ENCODE results near the gene SYTL3. TPM values are rescaled to one million over a fixed set of nuclear protein-coding genes. Genes with fewer than 3 reads are reported as not detected.
A peak's percentile ranks its signal among the peaks of the same experiment; 100 is the strongest.

SYTL3 gene
- total RNA-seq, 1 experiment from 2014 or later = 0.09 TPM

DNA sequence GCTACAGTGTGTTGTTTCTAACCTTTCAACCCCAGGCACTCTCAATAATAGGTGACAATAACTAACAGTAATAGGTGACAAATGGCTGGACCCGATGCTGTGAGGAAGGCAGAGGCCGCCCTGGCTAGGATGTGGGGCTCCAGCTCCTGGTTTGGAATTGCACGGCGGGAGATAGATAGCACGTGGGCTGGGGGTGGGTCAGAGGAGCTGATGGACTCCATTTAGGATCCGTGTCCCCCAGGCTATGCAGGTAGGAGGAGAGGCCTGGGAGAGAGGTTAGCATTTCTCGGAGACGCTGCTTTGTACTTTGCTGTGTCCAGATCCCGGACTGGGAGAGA, 107.9 kb downstream of the SYTL3 start:
- Histone ChIP-seq H3K4me2 (ENCODE audit: insufficient read depth, insufficient read length, low read length) (no peak overlapping the region), H3K18ac (ENCODE audit: insufficient read length, low read depth, low read length) (no peak overlapping the region), H4K5ac (ENCODE audit: insufficient read length, low read depth, low read length) (no peak overlapping the region), H2AFZ (ENCODE audit: low read length) (no peak overlapping the region), H2AK5ac (ENCODE audit: insufficient read length, low read length) (no peak overlapping the region), H2BK15ac (ENCODE audit: low read depth, low read length) (no peak overlapping the region), H2BK20ac (ENCODE audit: low read depth, low read length, poor library complexity, severe bottlenecking) (no peak overlapping the region), H3K14ac (ENCODE audit: insufficient read depth, low read length) (no peak overlapping the region), H4K20me1 (ENCODE audit: control insufficient read depth, insufficient read depth, insufficient read length) (no peaks in the 10 kb centered on the region), H2BK120ac (ENCODE audit: low read depth, low read length, poor library complexity, severe bottlenecking) (no peak overlapping the region), H3K4ac (ENCODE audit: low read depth, low read length) (no peak overlapping the region), H3K4me1 (ENCODE audit: insufficient read depth, low read length) (peaks cover 3% of the 10 kb centered on the region; the same call in 1 of the 2 replicates), H3K23me2 (ENCODE audit: insufficient read length, low read depth, low read length, poor library complexity, severe bottlenecking) (no peaks in the 10 kb centered on the region), H3K9me3 (ENCODE audit: control insufficient read depth, low read depth, low read length) (no peaks in the 10 kb centered on the region), H3K27me3 (ENCODE audit: insufficient read depth, low read length) (no peaks in the 10 kb centered on the region; the same call in 1 of the 2 replicates), H4K91ac (ENCODE audit: insufficient read length, low read depth, low read length) (no peak overlapping the region), H3K23ac (ENCODE audit: insufficient read length, low read depth, low read length) (no peak overlapping the region), H2BK5ac (ENCODE audit: insufficient read length, low read length) (no peak overlapping the region), H4K8ac (replicated peaks; ENCODE audit: insufficient read length, low read depth, low read length) (no peak overlapping the region), H2BK12ac (ENCODE audit: insufficient read length, low read depth, low read length) (no peak overlapping the region), H3T11ph (ENCODE audit: low read length) (no peak overlapping the region), H3K79me2 (ENCODE audit: insufficient read depth, low read length) (no peaks in the 10 kb centered on the region), H3K9ac (ENCODE audit: extremely low read depth, insufficient read length, low read length) (no peak overlapping the region), H3K27ac (ENCODE audit: insufficient read length, low read depth, low read length) (no peak overlapping the region), H3K79me1 (ENCODE audit: insufficient read depth, low read depth, low read length, poor library complexity, severe bottlenecking) (no peaks in the 10 kb centered on the region), H3K56ac (ENCODE audit: insufficient read length, low read depth, low read length) (no peak overlapping the region)
- no CpG with 5 or more reads among the region's 9 CpGs for WGBS (ENCODE audit: extremely low coverage, insufficient read length, low lambda C conversion rate)
- H3K4me3 Mint-ChIP-seq = peak overlapping the region in 1 of 2 experiments; percentile 28; a peak in 3 of 5 replicates
- H3K4me1 Mint-ChIP-seq = peaks cover 32% of the 10 kb centered on the region in 2 experiments
- no peaks in the 10 kb centered on the region for H3K36me3 Mint-ChIP-seq (ENCODE audit: insufficient read depth in 1 of 3, low read depth in 3 of 3)
- DNase-seq = no peak
- H3K27me3 Mint-ChIP-seq (ENCODE audit: low read depth) = peaks cover 5% of the 10 kb centered on the region
- H3K27ac Mint-ChIP-seq = no peak overlapping the region; a peak in 1 of 7 replicates
- no peaks in the 10 kb centered on the region for H3K9me3 Mint-ChIP-seq
- TF ChIP-seq, protein P1, sequence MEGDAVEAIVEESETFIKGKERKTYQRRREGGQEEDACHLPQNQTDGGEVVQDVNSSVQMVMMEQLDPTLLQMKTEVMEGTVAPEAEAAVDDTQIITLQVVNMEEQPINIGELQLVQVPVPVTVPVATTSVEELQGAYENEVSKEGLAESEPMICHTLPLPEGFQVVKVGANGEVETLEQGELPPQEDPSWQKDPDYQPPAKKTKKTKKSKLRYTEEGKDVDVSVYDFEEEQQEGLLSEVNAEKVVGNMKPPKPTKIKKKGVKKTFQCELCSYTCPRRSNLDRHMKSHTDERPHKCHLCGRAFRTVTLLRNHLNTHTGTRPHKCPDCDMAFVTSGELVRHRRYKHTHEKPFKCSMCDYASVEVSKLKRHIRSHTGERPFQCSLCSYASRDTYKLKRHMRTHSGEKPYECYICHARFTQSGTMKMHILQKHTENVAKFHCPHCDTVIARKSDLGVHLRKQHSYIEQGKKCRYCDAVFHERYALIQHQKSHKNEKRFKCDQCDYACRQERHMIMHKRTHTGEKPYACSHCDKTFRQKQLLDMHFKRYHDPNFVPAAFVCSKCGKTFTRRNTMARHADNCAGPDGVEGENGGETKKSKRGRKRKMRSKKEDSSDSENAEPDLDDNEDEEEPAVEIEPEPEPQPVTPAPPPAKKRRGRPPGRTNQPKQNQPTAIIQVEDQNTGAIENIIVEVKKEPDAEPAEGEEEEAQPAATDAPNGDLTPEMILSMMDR (conservative IDR thresholded peaks at IDR 0.05) = no peak

Data from H9 (cell line).